Aorta (tissue), 5 donors: ENCODE results near the gene TGFBR3L. TPM values are rescaled to one million over a fixed set of nuclear protein-coding genes. Genes with fewer than 3 reads are reported as not detected.

Source experiments
- ATAC-seq: fragments of 200-7000 bp; cut with Tn5 transposase; one replicate; pipeline ENCODE4 v1.9.1; 2022; ENCODE audit warnings: moderate library complexity; ENCODE audit not compliant: low FRiP score
- DNase-seq, 2 donors: peaks; one replicate each; pipeline ENCODE4 v3.0.0-alpha.2; 2020
- H3K27ac ChIP-seq, 2 donors: one replicate each; pipeline ENCODE4 v1.5.1; 2013; ENCODE audit warnings: low read length in 2 of 2, mild to moderate bottlenecking in 2 of 2, moderate library complexity in 2 of 2, control low read depth in 1 of 2, inconsistent platforms in 1 of 2, low read depth in 1 of 2
- H3K27me3 ChIP-seq, 2 donors: one replicate each; pipeline ENCODE4 v1.6.1; 2013; ENCODE audit warnings: control low read depth in 1 of 2, low read length in 1 of 2, mild to moderate bottlenecking in 1 of 2, moderate library complexity in 1 of 2; ENCODE audit not compliant: insufficient read depth in 2 of 2, control insufficient read depth in 1 of 2
- H3K36me3 ChIP-seq, 2 donors: one replicate each; pipeline ENCODE4 v1.6.1; 2013; ENCODE audit warnings: control low read depth in 1 of 2, low read length in 1 of 2, mild to moderate bottlenecking in 1 of 2; ENCODE audit not compliant: insufficient read depth in 2 of 2, control insufficient read depth in 1 of 2
- H3K4me1 ChIP-seq, 2 donors: one replicate each; pipeline ENCODE4 v1.6.1; 2013; ENCODE audit warnings: low read length in 2 of 2, control low read depth in 1 of 2, mild to moderate bottlenecking in 1 of 2, moderate library complexity in 1 of 2; ENCODE audit not compliant: insufficient read depth in 2 of 2, control insufficient read depth in 1 of 2
- H3K4me3 ChIP-seq, 2 donors: one replicate each; pipeline ENCODE4 v1.5.1; 2013; ENCODE audit warnings: low read length in 2 of 2, control low read depth in 1 of 2, mild to moderate bottlenecking in 1 of 2
- H3K9me3 ChIP-seq: one replicate; pipeline ENCODE4 v1.6.1; 2013; ENCODE audit warnings: mild to moderate bottlenecking, low read length; ENCODE audit not compliant: control insufficient read depth
- WGBS, 2 donors: extraction: QIAGEN DNeasy Blood & Tissue Kit; methylation state at CpG; one replicate each; pipeline ENCODE4 v1.1.7; 2013; 5-methylcytosine and 5-hydroxymethylcytosine counted together
- intact Hi-C, 2 donors: fragments of 100-400 bp; cut with DNase I; formaldehyde crosslinking; loops; one replicate each; pipeline versions ENCODE4 v1.14.2 to v1.15.0; 2022
- long read RNA-seq, 2 donors: library from polyadenylated mRNA; unstranded; transcript quantifications; one replicate each; pipeline ENCODE4 v2.0.0, GENCODE V29; 2020 to 2021
- polyA plus RNA-seq, 2 donors: library from polyadenylated mRNA; stranded (reverse); fragments of 200-250 nt; gene quantifications; one replicate each; pipeline ENCODE4 v1.2.3, GENCODE V29; 2013
- total RNA-seq, 2 donors: library from RNA; stranded (reverse); fragmentation: NEBNext Ultra II Directional; extraction: Animal tissue kit (Norgen Biotek cat#: 25700); gene quantifications; one replicate each; pipeline ENCODE4 v1.2.1, GENCODE V29; 2021
- donor health status: healthy with polysubstance abuse.
- donor health status: Bipolar disorder and iron deficiency.
- donor health status: DM: no; HTN: no; CAD: no.
- donor health status: DM: no; HTN: no; CAD: no.
- donor health status: DM: yes; HTN: yes; CAD: no.

The TGFBR3L gene
- under 1 TPM in 1 of 2 donors, not detected in 1; 0.84 TPM for total RNA-seq
- polyA plus RNA-seq: 1 to 10 TPM in 1 of 2 donors, not detected in 1; 1.5 TPM
- long read RNA-seq, donor 1: 0 reads
- long read RNA-seq, donor 2: 0 reads

DNA sequence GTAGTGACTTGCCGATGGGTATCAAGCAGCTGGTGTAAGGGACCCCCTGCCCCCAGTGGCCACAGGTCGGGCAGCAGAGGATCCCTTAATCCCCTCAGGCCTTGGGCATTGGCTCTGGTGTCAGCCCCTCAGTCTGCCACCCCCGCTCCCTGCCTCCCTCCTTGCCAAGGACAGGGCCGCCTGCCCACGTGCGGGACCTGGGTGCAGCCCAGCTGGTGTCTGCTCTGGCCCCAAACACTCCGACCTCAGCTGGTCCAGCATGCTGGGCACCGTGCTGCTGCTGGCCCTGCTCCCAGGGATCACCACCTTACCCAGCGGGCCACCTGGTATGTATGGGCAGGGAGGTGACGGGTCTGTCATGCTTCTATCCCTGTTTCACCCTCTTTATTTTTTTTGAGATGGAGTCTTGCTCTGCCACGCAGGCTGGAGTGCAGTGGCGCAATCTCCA, at the start of gene TGFBR3L:
TGFBR3L (plus strand) TSS at position 233 of the 448 bp plus-strand sequence.
- intact Hi-C loops: no loop called here
- peaks cover 0 to 12% of the 10 kb centered on the region in 2 donors for H3K36me3 ChIP-seq
- H3K4me1 ChIP-seq: no peaks in the 10 kb centered on the region
- no peak within 1 kb of the TSS for H3K4me3 ChIP-seq
- 37 to 46% methylated on average over 11 to 12 of the region's 12 CpGs for WGBS, 2 donors
- H3K27ac ChIP-seq: no peak within 1 kb of the TSS
- DNase-seq (peak in 1 of 2 donors; percentile 48), ATAC-seq (no peak)
- no peaks in the 10 kb centered on the region for H3K27me3 ChIP-seq
- no peaks in the 10 kb centered on the region for H3K9me3 ChIP-seq

- no peaks in the 10 kb centered on the region for H3K27me3 ChIP-seq
- WGBS, 2 donors: 45 to 51% methylated on average over 10 of the region's 10 CpGs
Observed at GRCh38 chr19:7865262-7865911, 49.2 kb upstream of the TGFBR3L start.

DNA sequence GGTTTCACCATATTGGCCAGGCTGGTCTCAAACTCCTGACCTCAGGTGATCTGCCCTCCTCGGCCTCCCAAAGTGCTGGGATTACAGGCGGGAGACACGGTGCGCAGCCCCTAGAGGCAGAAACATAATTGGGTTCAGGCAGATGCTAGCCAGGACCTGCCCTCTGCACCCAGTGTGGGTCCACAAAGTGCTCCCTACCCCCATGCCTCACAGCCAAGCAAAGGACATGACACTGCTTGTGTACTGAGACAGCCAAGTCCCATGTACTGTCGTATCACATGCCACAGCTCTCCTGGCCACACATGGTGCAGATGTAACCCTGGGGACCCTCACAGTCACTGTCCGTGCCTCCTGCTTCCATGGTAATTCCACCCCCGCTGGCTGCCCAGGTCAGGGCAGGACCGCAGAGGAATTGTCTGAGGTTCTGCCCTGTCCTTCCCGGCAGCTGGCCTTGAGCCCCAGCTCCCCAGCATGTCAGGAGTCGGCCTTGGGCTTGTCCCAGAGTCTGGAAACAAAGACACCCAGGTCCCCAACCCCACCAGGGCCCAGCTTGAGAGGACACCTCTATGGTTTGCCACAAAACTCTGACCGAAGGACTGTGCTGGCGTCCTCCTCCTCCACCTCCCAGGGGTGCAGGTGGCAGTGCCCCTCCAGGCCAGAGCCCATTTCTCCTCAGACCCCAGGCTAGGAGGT, 48.1 kb upstream of the TGFBR3L start:
- no peaks in the 10 kb centered on the region for H3K27me3 ChIP-seq
- H3K4me1 ChIP-seq: no peaks in the 10 kb centered on the region
- no peak overlapping the region for H3K4me3 ChIP-seq
- DNase-seq (no peak), ATAC-seq (no peak)
- intact Hi-C loops: no loop called here
- 68% methylated on average over 12 of the region's 12 CpGs for WGBS, 2 donors
- H3K9me3 ChIP-seq: no peaks in the 10 kb centered on the region
- H3K27ac ChIP-seq: no peak overlapping the region
- peaks cover 0 to 2% of the 10 kb centered on the region in 2 donors for H3K36me3 ChIP-seq

More at GRCh38 chr19:7865262-7865911, 49.2 kb upstream of the TGFBR3L start:
- H3K4me1 ChIP-seq: no peaks in the 10 kb centered on the region
- no peak overlapping the region for H3K4me3 ChIP-seq
- DNase-seq (no peak), ATAC-seq (no peak)
- peaks cover 0 to 2% of the 10 kb centered on the region in 2 donors for H3K36me3 ChIP-seq
- no peaks in the 10 kb centered on the region for H3K9me3 ChIP-seq
- no peak overlapping the region for H3K27ac ChIP-seq
- intact Hi-C loops: no loop called here

DNA sequence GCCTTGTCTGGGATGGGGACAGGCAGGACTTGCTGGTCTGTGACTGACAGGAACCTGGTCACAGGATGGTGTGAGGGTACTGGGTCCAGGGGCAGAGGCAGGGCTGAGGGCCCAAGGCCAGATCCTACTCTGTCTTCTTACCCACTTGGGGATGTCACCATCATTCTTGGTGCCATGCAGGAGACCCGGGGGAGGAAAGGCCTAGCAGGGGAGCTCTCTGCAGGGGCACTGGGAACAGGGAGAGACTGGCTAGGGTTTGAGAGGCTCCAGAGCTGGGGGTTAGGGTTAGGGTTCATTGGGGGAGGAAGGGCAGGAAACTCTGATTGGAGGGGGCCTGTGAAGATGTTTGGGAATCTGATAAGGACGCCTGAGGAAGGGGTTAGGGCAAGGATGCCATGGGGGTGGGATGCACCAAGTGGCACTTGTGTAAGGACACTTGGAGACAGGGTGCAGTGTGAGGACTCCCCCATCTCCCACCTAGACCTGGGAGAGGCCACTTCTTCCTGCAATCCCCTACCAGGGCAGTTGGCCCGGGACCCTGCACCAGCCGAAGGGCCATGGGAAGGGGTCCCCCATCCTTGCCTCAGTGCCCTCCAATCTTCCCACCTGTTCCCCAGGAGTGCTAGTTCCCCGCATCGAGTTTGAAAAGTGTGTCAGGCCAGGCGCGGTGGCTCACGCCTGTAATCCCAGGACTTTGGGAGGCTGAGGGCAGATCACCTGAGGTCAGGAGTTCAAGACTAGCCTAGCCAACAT, 47.4 kb upstream of the TGFBR3L start:
- 86 to 87% methylated on average over 9 of the region's 9 CpGs for WGBS, 2 donors
- no peak overlapping the region for H3K27ac ChIP-seq
- intact Hi-C loops: no loop called here
- H3K9me3 ChIP-seq: no peaks in the 10 kb centered on the region
- H3K27me3 ChIP-seq: no peaks in the 10 kb centered on the region
- no peak for DNase-seq
- no peak overlapping the region for H3K4me3 ChIP-seq
- H3K4me1 ChIP-seq: no peaks in the 10 kb centered on the region
- ATAC-seq: no peak
- no peaks in the 10 kb centered on the region for H3K36me3 ChIP-seq

- Histone ChIP-seq H3K27ac (no peak overlapping the region), H3K36me3 (no peaks in the 10 kb centered on the region), H3K9me3 (no peaks in the 10 kb centered on the region), H3K27me3 (peaks cover 0 to 1% of the 10 kb centered on the region in 2 donors), H3K4me3 (no peak overlapping the region), H3K4me1 (no peaks in the 10 kb centered on the region)
- intact Hi-C loops: no loop called here
- DNase-seq (no peak), ATAC-seq (no peak)
- WGBS, 2 donors: 17 to 20% methylated on average over 21 of the region's 21 CpGs
Observed at GRCh38 chr19:7868326-7868670, 46.3 kb upstream of the TGFBR3L start.

GRCh38 chr19:7868671-7869452, 45.8 kb upstream of the TGFBR3L start:
- Histone ChIP-seq H3K36me3 (no peaks in the 10 kb centered on the region), H3K27me3 (peaks cover 0 to 1% of the 10 kb centered on the region in 2 donors), H3K9me3 (no peaks in the 10 kb centered on the region), H3K27ac (no peak overlapping the region), H3K4me3 (no peak overlapping the region), H3K4me1 (no peaks in the 10 kb centered on the region)
- peak; percentile 79 to 90 for DNase-seq
- peak; percentile 44 for ATAC-seq
- intact Hi-C loops: no loop called here
- 1 to 2% methylated on average over 55 to 67 of the region's 67 CpGs for WGBS, 2 donors

DNA sequence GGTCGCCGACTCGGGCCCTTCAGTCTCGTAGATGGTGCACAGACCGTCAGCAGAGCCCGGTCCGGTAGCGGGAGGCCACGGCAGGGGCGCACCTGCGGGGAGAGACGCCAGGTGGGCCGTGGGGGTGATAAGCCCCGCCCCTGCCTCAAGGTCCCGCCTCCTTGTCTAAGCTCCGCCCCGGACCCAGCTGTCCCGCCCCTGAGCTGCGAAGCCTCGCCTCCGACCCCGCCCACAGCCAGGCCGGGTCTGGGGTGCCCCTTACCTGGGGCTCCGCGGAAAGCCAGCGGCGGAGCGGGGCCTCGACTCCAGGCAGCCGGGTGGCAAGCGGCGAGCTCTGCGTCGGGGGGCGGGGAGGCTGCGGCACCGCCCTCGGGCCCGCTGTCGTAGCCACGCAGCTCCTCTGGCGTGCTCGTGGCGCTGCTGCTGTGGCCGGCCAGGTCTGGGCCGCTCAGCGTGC, 45.1 kb upstream of the TGFBR3L start:
- WGBS, 2 donors: 1 to 2% methylated on average over 43 to 47 of the region's 47 CpGs
- no peaks in the 10 kb centered on the region for H3K36me3 ChIP-seq
- no peak overlapping the region for H3K4me3 ChIP-seq
- no peak for DNase-seq
- no peaks in the 10 kb centered on the region for H3K9me3 ChIP-seq
- no peaks in the 10 kb centered on the region for H3K4me1 ChIP-seq
- ATAC-seq: peak; percentile 15
- intact Hi-C loops: no loop called here
- peaks cover 0 to 1% of the 10 kb centered on the region in 2 donors for H3K27me3 ChIP-seq
- H3K27ac ChIP-seq: no peak overlapping the region

GRCh38 chr19:7869910-7870511, 44.6 kb upstream of the TGFBR3L start:
- H3K4me1 ChIP-seq: no peaks in the 10 kb centered on the region
- H3K36me3 ChIP-seq: no peaks in the 10 kb centered on the region
- ATAC-seq (no peak), DNase-seq (no peak)
- WGBS, 2 donors: 16 to 23% methylated on average over 29 to 30 of the region's 30 CpGs
- no peak overlapping the region for H3K4me3 ChIP-seq
- intact Hi-C loops: no loop called here
- H3K9me3 ChIP-seq: no peaks in the 10 kb centered on the region
- H3K27me3 ChIP-seq: peaks cover 0 to 1% of the 10 kb centered on the region in 2 donors
- H3K27ac ChIP-seq: no peak overlapping the region
